Endothelial cell of umbilical vein (primary cell): ENCODE results near the gene ZNF682. TPM values are rescaled to one million over a fixed set of nuclear protein-coding genes. Genes with fewer than 3 reads are reported as not detected.
A peak's percentile ranks its signal among the peaks of the same experiment; 100 is the strongest.

ENCODE experiments used
- BruUV-seq: library from RNA; stranded (reverse); fragments of 400-500 nt; replicated peaks from 2 replicates; lab custom pipeline; 2021; lab: Mats Ljungman, UMichigan
- CTCF ChIA-PET: fragments of 300-600, 350-600 bp; sonication (Branson Sonifier 250); formaldehyde crosslinking; loops from one replicate; lab custom pipeline; 2021; ENCODE audit warnings: antibody characterized with exemption, inconsistent platforms; lab: Charles Lee
- POLR2A ChIA-PET: fragments of 300-600, 350-600 bp; sonication (Branson Sonifier 250); formaldehyde crosslinking; loops from one replicate; lab custom pipeline; 2021; ENCODE audit warnings: antibody characterized with exemption, inconsistent platforms; lab: Charles Lee
- DNase-seq: peaks from one replicate; pipeline ENCODE4 v3.0.0-alpha.2; 2011; ENCODE audit warnings: low read depth, low spot score
- FAIRE-seq: peaks from 2 replicates; lab custom pipeline; 2011; peaks lifted over from hg19 to GRCh38; lab: Jason Lieb, UNC
- H2AFZ ChIP-seq: 2 replicates; pipeline ENCODE4 v1.6.0; 2012; ENCODE audit warnings: low read depth, low read length, control low read depth, inconsistent platforms
- H3K27ac ChIP-seq: 2 replicates; pipeline ENCODE4 v1.5.1; 2011; ENCODE audit warnings: low read depth, mild to moderate bottlenecking, control low read depth, low read length, moderate library complexity; ENCODE audit not compliant: insufficient read depth
- H3K27me3 ChIP-seq, 2 experiments: 2 replicates each; pipeline versions ENCODE4 v1.6.0 to v1.6.1; 2011; ENCODE audit warnings: low read length in 2 of 2, mixed read lengths in 1 of 2; ENCODE audit not compliant: control insufficient read depth in 2 of 2, insufficient read depth in 2 of 2
- H3K36me3 ChIP-seq, 2 experiments: 2 replicates in 1 of 2; 3 replicates in 1 of 2; pipeline ENCODE4 v1.5.1; 2011; ENCODE audit warnings: low read length in 2 of 2, mild to moderate bottlenecking in 1 of 2, moderate library complexity in 1 of 2; ENCODE audit not compliant: control insufficient read depth in 2 of 2, insufficient read depth in 2 of 2; ENCODE audit errors: extremely low read depth in 1 of 2
- H3K4me1 ChIP-seq: 3 replicates; pipeline ENCODE4 v1.5.1; 2011; ENCODE audit warnings: mild to moderate bottlenecking, low read length; ENCODE audit not compliant: control insufficient read depth, insufficient read depth; ENCODE audit errors: extremely low read depth
- H3K4me2 ChIP-seq: 2 replicates; pipeline ENCODE4 v1.6.1; 2011; ENCODE audit warnings: low read length, control low read depth, mixed read lengths; ENCODE audit not compliant: insufficient read depth
- H3K4me3 ChIP-seq, 3 experiments: fragments of 200-600 bp in 1 of 3; sonication (generic), shearing (Covaris generic) in 1 of 3; replicated peaks in 1 of 3; 2 replicates each; pipeline ENCODE4 v1.5.1; 2011 to 2016; ENCODE audit warnings: control low read depth in 3 of 3, low read length in 3 of 3, mild to moderate bottlenecking in 2 of 3, inconsistent platforms in 1 of 3, low read depth in 1 of 3, moderate library complexity in 1 of 3; ENCODE audit not compliant: insufficient read depth in 1 of 3
- H3K79me2 ChIP-seq: 2 replicates; pipeline ENCODE4 v1.6.0; 2012; ENCODE audit warnings: low read length, inconsistent platforms; ENCODE audit not compliant: control insufficient read depth, insufficient read depth
- H3K9ac ChIP-seq: replicated peaks from 2 replicates; pipeline ENCODE3; 2011; ENCODE audit warnings: low read length, control low read depth; ENCODE audit not compliant: insufficient read depth; ENCODE audit errors: extremely low read depth
- H3K9me1 ChIP-seq: replicated peaks from 3 replicates; pipeline ENCODE4 v1.6.0; 2011; ENCODE audit warnings: mild to moderate bottlenecking, low read length; ENCODE audit not compliant: control insufficient read depth, insufficient read depth; ENCODE audit errors: extremely low read depth
- H3K9me3 ChIP-seq: replicated peaks from 2 replicates; pipeline ENCODE4 v1.5.1; 2012; ENCODE audit warnings: low read length, inconsistent platforms; ENCODE audit not compliant: control insufficient read depth, insufficient read depth
- H4K20me1 ChIP-seq: replicated peaks from 2 replicates; pipeline ENCODE3; 2011; ENCODE audit warnings: mild to moderate bottlenecking, low read length; ENCODE audit not compliant: control insufficient read depth, insufficient read depth; ENCODE audit errors: extremely low read depth
- EZH2 ChIP-seq: IDR thresholded peaks from 2 replicates; pipeline ENCODE4 v1.6.1; 2012; ENCODE audit warnings: borderline replicate concordance, low read depth, mild to moderate bottlenecking, moderate library complexity, low read length, inconsistent platforms; ENCODE audit not compliant: severe bottlenecking
- FOS ChIP-seq: IDR thresholded peaks from 2 replicates; pipeline ENCODE4 v1.6.1; 2011; ENCODE audit warnings: mild to moderate bottlenecking, low read length, moderate library complexity, borderline replicate concordance; ENCODE audit not compliant: insufficient read depth
- GATA2 ChIP-seq: IDR thresholded peaks from 2 replicates; pipeline ENCODE4 v1.7.0; 2011; ENCODE audit warnings: low read depth, mild to moderate bottlenecking, moderate library complexity, mixed read lengths, low read length; ENCODE audit not compliant: insufficient read length, insufficient read depth
- JUN ChIP-seq: IDR thresholded peaks from 2 replicates; pipeline ENCODE4 v1.6.1; 2011; ENCODE audit warnings: borderline replicate concordance, low read depth; ENCODE audit not compliant: insufficient read length, insufficient read depth
- MAX ChIP-seq: IDR thresholded peaks from 2 replicates; pipeline ENCODE4 v1.6.1; 2011; ENCODE audit not compliant: insufficient read depth, insufficient read length
- MYC ChIP-seq: IDR thresholded peaks from one replicate; pipeline ENCODE4 v1.6.1; 2011; ENCODE audit warnings: mild to moderate bottlenecking, low read depth, low read length
- POLR2A ChIP-seq: IDR thresholded peaks from 2 replicates; pipeline ENCODE4 v1.6.1; 2012; ENCODE audit warnings: low read depth, mild to moderate bottlenecking, control low read depth, low read length
- POLR2AphosphoS5 ChIP-seq: IDR thresholded peaks from 2 replicates; pipeline ENCODE4 v1.6.1; 2012; ENCODE audit warnings: low read depth, mild to moderate bottlenecking, control low read depth, low read length, moderate library complexity; ENCODE audit not compliant: insufficient read depth
- dilution Hi-C: fragments of 300-500 bp; cut with MboI; formaldehyde crosslinking; loops from one replicate; pipeline ENCODE4 v1.15.0; 2019; ENCODE audit warnings: low sequenced_read_pairs; ENCODE audit not compliant: extremely low pct_ligation_motif_present
- intact Hi-C: fragments of 100-400 bp; cut with micrococcal nuclease; formaldehyde crosslinking; loops from one replicate; pipeline ENCODE4 v1.10.0; 2022
- polyA plus RNA-seq, 4 experiments: library from polyadenylated mRNA; depleted of rRNA in 3 of 4; stranded (reverse) in 3 of 4; unstranded in 1 of 4; fragments of >200 nt; gene quantifications; 2 replicates each; pipeline versions ENCODE4 v1.2.1 to v1.2.3, GENCODE V29; 2011 to 2012; ENCODE audit warnings: missing spikeins in 1 of 4
- total RNA-seq: library from RNA; stranded (reverse); gene quantifications from 2 replicates; pipeline ENCODE4 v1.2.3, GENCODE V29; 2021
- TF ChIP-seq, protein P1 (sequence below), 2 donors: IDR thresholded peaks; 1 replicate in 1 of 2; 2 replicates in 1 of 2; pipeline ENCODE4 v1.5.1; 2011; ENCODE audit warnings: low read length in 2 of 2, mild to moderate bottlenecking in 2 of 2, moderate library complexity in 2 of 2, control low read depth in 1 of 2, inconsistent platforms in 1 of 2, low read depth in 1 of 2; ENCODE audit not compliant: insufficient read depth in 1 of 2; ENCODE audit errors: extremely low read depth in 1 of 2

Gene ZNF682
- total and polyA plus RNA-seq, 2 donors (not counting 3 experiments of a cell fraction or from before 2014, with no cell fraction given): 2.8 to 3.4 TPM

DNA sequence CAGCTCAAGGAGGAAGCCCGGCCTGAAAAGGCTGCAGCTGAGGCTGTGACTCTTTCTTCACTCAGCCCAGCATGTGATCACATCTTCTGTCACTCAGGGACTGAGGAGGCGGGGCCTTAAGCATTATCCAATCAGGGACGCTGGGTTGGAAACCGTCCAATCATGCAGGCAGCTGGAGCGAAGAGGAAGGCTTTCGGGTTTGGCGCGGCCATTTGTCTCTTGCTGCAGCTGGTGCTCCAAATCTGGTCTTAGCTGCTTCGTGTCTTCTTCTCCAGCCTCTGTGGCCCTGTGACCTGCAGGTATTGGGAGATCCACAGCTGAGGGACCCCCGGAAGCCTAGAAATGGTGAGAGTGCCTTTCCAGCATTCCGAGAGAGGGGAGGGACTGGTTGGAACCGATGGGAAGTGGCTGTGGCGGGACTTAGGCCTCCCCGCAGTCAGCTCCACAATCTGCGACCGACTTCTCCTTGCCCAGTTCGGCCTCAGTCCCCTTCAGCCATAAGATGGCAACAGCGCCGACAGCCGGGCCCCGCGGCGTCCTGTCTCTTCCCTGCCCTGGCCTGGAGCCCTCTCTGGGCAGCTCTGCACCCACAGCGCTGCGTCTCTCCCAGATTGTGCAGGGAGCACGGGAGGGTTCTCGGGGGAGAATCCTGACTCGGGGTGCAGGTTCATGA lies 38.6 kb upstream of the ZNF682 start, which contains the start of gene ZNF90:
TSS of gene ZNF90 (plus strand) at position 210 of the 673 bp plus-strand sequence. CDS start at position 343, 133 bp downstream.
- Histone ChIP-seq H3K9me3 (no peaks in the 10 kb centered on the region), H3K27me3 (no peaks in the 10 kb centered on the region), H3K79me2 (no peaks in the 10 kb centered on the region), H2AFZ (peak within 1 kb of the TSS; percentile 39), H3K27ac (no peak within 1 kb of the TSS), H3K4me2 (peak within 1 kb of the TSS; percentile 12), H3K4me1 (no peaks in the 10 kb centered on the region), H4K20me1 (no peaks in the 10 kb centered on the region), H3K9me1 (no peaks in the 10 kb centered on the region), H3K36me3 (no peaks in the 10 kb centered on the region), H3K4me3 (peak within 1 kb of the TSS in 2 of 3 experiments; percentile 16 to 27), H3K9ac (no peak within 1 kb of the TSS)
- dilution Hi-C loops: no loop called here
- ChIA-PET POLR2A (interaction anchor here (0.6 kb wide), 1 partner anchor 26 kb away, joined by 3 read pairs; no protein-coding TSS in a partner anchor), CTCF (no interaction called here)
- DNase-seq: peak; percentile 67
- no peak for FAIRE-seq
- no TSS peak for BruUV-seq
- peak; percentile 66 for TF ChIP-seq MAX
- TF ChIP-seq, protein P1, sequence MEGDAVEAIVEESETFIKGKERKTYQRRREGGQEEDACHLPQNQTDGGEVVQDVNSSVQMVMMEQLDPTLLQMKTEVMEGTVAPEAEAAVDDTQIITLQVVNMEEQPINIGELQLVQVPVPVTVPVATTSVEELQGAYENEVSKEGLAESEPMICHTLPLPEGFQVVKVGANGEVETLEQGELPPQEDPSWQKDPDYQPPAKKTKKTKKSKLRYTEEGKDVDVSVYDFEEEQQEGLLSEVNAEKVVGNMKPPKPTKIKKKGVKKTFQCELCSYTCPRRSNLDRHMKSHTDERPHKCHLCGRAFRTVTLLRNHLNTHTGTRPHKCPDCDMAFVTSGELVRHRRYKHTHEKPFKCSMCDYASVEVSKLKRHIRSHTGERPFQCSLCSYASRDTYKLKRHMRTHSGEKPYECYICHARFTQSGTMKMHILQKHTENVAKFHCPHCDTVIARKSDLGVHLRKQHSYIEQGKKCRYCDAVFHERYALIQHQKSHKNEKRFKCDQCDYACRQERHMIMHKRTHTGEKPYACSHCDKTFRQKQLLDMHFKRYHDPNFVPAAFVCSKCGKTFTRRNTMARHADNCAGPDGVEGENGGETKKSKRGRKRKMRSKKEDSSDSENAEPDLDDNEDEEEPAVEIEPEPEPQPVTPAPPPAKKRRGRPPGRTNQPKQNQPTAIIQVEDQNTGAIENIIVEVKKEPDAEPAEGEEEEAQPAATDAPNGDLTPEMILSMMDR (IDR thresholded peaks at IDR 0.05; ENCODE audit: extremely low read depth in 1 of 2, insufficient read depth in 1 of 2, low read depth in 1 of 2, low read length in 2 of 2): no peak
- intact Hi-C loops: no loop called here

DNA sequence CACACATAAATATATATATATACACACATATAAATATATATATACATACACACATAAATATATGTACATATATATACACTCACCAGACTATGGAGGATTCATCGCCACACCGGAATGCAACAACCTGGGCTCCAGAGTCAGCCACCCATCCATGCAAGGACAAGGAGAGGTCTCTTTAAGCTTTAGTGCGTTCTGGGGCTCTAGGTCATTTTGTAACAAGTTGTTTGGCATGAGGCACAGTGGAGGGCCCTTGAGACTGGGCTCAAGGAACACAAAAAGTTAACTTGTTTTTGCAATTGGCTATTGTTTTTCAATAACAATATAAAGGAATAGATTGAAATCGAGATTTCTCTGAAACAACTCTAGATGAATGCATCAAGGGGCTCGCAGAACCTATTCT lies 33.6 kb upstream of the ZNF682 start:
- no peak for FAIRE-seq
- dilution Hi-C loops: no loop called here
- Histone ChIP-seq H3K9me3 (no peaks in the 10 kb centered on the region), H3K79me2 (no peaks in the 10 kb centered on the region), H3K36me3 (no peaks in the 10 kb centered on the region), H3K9ac (no peak overlapping the region), H3K27ac (no peak overlapping the region), H3K4me1 (no peaks in the 10 kb centered on the region), H4K20me1 (no peaks in the 10 kb centered on the region), H3K4me3 (no peak overlapping the region), H3K27me3 (no peaks in the 10 kb centered on the region), H2AFZ (no peak overlapping the region), H3K9me1 (no peaks in the 10 kb centered on the region), H3K4me2 (no peak overlapping the region)
- no peak for DNase-seq
- ChIA-PET POLR2A (no interaction called here), CTCF (no interaction called here)
- intact Hi-C loops: no loop called here
- TF ChIP-seq MAX (no peak), EZH2 (no peak), POLR2AphosphoS5 (no peak), GATA2 (no peak), FOS (no peak), POLR2A (no peak), JUN (no peak), MYC (no peak)
- TF ChIP-seq, protein P1 (IDR thresholded peaks at IDR 0.05; ENCODE audit: extremely low read depth in 1 of 2, insufficient read depth in 1 of 2, low read depth in 1 of 2, low read length in 2 of 2): no peak
- no TSS peak for BruUV-seq
